Stimulated activated CD8-positive, alpha-beta memory T cell treated with anti-CD3 and anti-CD28 coated beads, Interleukin-15, amount 100 ng/mL, for 48 hours (primary cell): Measurements from ENCODE around the gene SEMA3D.

ENCODE experiments used
- DNase-seq, 2 donors: peaks; one replicate each; pipeline ENCODE4 v3.0.0-alpha.2; 2020; ENCODE audit warnings: low read depth in 2 of 2

SEMA3D gene

GRCh38 chr7:85079434-85079833 is 107.4 kb downstream of the SEMA3D start:
- DNase-seq: no peak

GRCh38 chr7:85078181-85078580 is 108.7 kb downstream of the SEMA3D start:
- DNase-seq: no peak

- DNase-seq: no peak
These were observed 111.0 kb downstream of the SEMA3D start for GRCh38 chr7:85075864-85076263.

GRCh38 chr7:85074992-85075391 is 111.9 kb downstream of the SEMA3D start:
- DNase-seq: no peak

GRCh38 chr7:85074016-85074415 is 112.8 kb downstream of the SEMA3D start:
- no peak for DNase-seq

GRCh38 chr7:85070967-85071628 is 115.8 kb downstream of the SEMA3D start:
- DNase-seq: no peak

- no peak for DNase-seq
These were observed 118.1 kb downstream of the SEMA3D start for GRCh38 chr7:85068799-85069198.

- no peak for DNase-seq
These were observed 119.5 kb downstream of the SEMA3D start for GRCh38 chr7:85067371-85067770.

- no peak for DNase-seq
These were observed 120.9 kb downstream of the SEMA3D start for GRCh38 chr7:85065888-85066485.

GRCh38 chr7:85065306-85065705 is 121.5 kb downstream of the SEMA3D start:
- DNase-seq: no peak

- DNase-seq: no peak
These were observed 124.2 kb downstream of the SEMA3D start for GRCh38 chr7:85062651-85063050.

- no peak for DNase-seq
These were observed 125.4 kb downstream of the SEMA3D start for GRCh38 chr7:85061456-85061855.

GRCh38 chr7:85060696-85061095 is 126.2 kb downstream of the SEMA3D start:
- no peak for DNase-seq

GRCh38 chr7:85055906-85056305 is 130.9 kb downstream of the SEMA3D start:
- DNase-seq: no peak

GRCh38 chr7:85055196-85055595 is 131.7 kb downstream of the SEMA3D start:
- no peak for DNase-seq

GRCh38 chr7:85054306-85054705 is 132.6 kb downstream of the SEMA3D start:
- no peak for DNase-seq

GRCh38 chr7:85052894-85053293 is 134.0 kb downstream of the SEMA3D start:
- DNase-seq: no peak

- no peak for DNase-seq
These were observed 134.7 kb downstream of the SEMA3D start for GRCh38 chr7:85052056-85052737.

- no peak for DNase-seq
These were observed 140.3 kb downstream of the SEMA3D start for GRCh38 chr7:85046534-85046933.

GRCh38 chr7:85041605-85042216 is 145.1 kb downstream of the SEMA3D start:
- DNase-seq: no peak

- DNase-seq: no peak
These were observed 147.5 kb downstream of the SEMA3D start for GRCh38 chr7:85039196-85039923.

GRCh38 chr7:85038466-85038865 is 148.4 kb downstream of the SEMA3D start:
- no peak for DNase-seq
